GM23338 (cell line): ENCODE results near the gene FRMPD1. TPM values are rescaled to one million over a fixed set of nuclear protein-coding genes. Genes with fewer than 3 reads are reported as not detected.

Experiments used
- ATAC-seq: fragments of 200-7000 bp; cut with Tn5 transposase; 3 replicates; pipeline ENCODE4 v1.9.1; 2020
- DNase-seq: peaks from one replicate; pipeline ENCODE4 v3.0.0-alpha.2; 2015; ENCODE audit warnings: low spot score
- H2AFZ ChIP-seq: fragments of 200-600 bp; sonication (generic); 2 replicates; pipeline ENCODE4 v1.8.0; 2016; ENCODE audit warnings: antibody characterized with exemption, mild to moderate bottlenecking, moderate library complexity
- H3F3A ChIP-seq: fragments of 200-600 bp; sonication (generic); replicated peaks from 2 replicates; pipeline ENCODE4 v1.8.0; 2017; ENCODE audit warnings: antibody characterized with exemption, mixed run types, low read depth
- H3K27ac ChIP-seq: fragments of 200-600 bp; sonication (generic); 2 replicates; pipeline ENCODE4 v1.6.1; 2016; ENCODE audit warnings: low read depth
- H3K27me3 ChIP-seq: fragments of 200-600 bp; sonication (generic); 2 replicates; pipeline ENCODE4 v1.8.0; 2016; ENCODE audit warnings: mild to moderate bottlenecking, mixed run types, moderate library complexity; ENCODE audit not compliant: insufficient read depth
- H3K36me3 ChIP-seq: fragments of 200-600 bp; sonication (generic); 2 replicates; pipeline ENCODE4 v1.8.0; 2016; ENCODE audit warnings: mild to moderate bottlenecking; ENCODE audit not compliant: insufficient read depth
- H3K4me1 ChIP-seq: fragments of 200-600 bp; sonication (generic); 2 replicates; pipeline ENCODE4 v1.8.0; 2016; ENCODE audit warnings: mild to moderate bottlenecking, moderate library complexity; ENCODE audit not compliant: insufficient read depth
- H3K4me2 ChIP-seq: fragments of 200-600 bp; sonication (generic); 2 replicates; pipeline ENCODE4 v1.7.1; 2017; ENCODE audit warnings: mixed run types
- H3K4me3 ChIP-seq: fragments of 200-600 bp; sonication (generic); 2 replicates; pipeline ENCODE4 v1.6.1; 2016; ENCODE audit warnings: mixed run types
- H3K79me2 ChIP-seq: fragments of 200-600 bp; sonication (generic); replicated peaks from 2 replicates; pipeline ENCODE4 v1.8.0; 2017; ENCODE audit warnings: mild to moderate bottlenecking; ENCODE audit not compliant: insufficient read depth
- H3K9me2 ChIP-seq: fragments of 200-600 bp; sonication (generic); 2 replicates; pipeline ENCODE4 v1.8.0; 2017; ENCODE audit not compliant: insufficient read depth
- H4K20me1 ChIP-seq: fragments of 200-600 bp; sonication (generic); replicated peaks from 2 replicates; pipeline ENCODE4 v1.8.0; 2017; ENCODE audit warnings: mild to moderate bottlenecking; ENCODE audit not compliant: insufficient read depth
- H3K27ac Mint-ChIP-seq: 2 replicates; pipeline ENCODE4 v1.8.0; 2020; ENCODE audit warnings: inconsistent platforms, mild to moderate bottlenecking, moderate library complexity, mixed read lengths
- H3K27me3 Mint-ChIP-seq: 3 replicates; pipeline ENCODE4 v1.8.0; 2022; ENCODE audit warnings: low read depth, mild to moderate bottlenecking, moderate library complexity, mixed read lengths, inconsistent platforms; ENCODE audit not compliant: insufficient read depth, poor library complexity
- H3K36me3 Mint-ChIP-seq: 3 replicates; pipeline ENCODE4 v1.8.0; 2021; ENCODE audit warnings: low read depth, mild to moderate bottlenecking, inconsistent platforms, moderate library complexity, mixed read lengths
- H3K4me1 Mint-ChIP-seq: 3 replicates; pipeline ENCODE4 v1.8.0; 2020; ENCODE audit warnings: mild to moderate bottlenecking, inconsistent platforms, mixed read lengths
- H3K4me3 Mint-ChIP-seq: 3 replicates; pipeline ENCODE4 v1.8.0; 2021; ENCODE audit warnings: moderate library complexity, mild to moderate bottlenecking, inconsistent platforms, mixed read lengths
- H3K9me3 Mint-ChIP-seq: 3 replicates; pipeline ENCODE4 v1.8.0; 2020; ENCODE audit warnings: moderate library complexity, mild to moderate bottlenecking, inconsistent platforms, mixed read lengths
- CREB1 ChIP-seq: fragments of 250-450 bp; sonication (Bioruptor Pico); IDR thresholded peaks from 2 replicates; pipeline ENCODE4 v1.5.0; 2020; ENCODE audit warnings: low read depth, mild to moderate bottlenecking, moderate library complexity
- EZH2phosphoT487 ChIP-seq: fragments of 200-600 bp; sonication (generic); IDR thresholded peaks from one replicate; pipeline ENCODE4 v1.8.1; 2018; ENCODE audit warnings: antibody characterized with exemption; ENCODE audit not compliant: unreplicated experiment
- JUNB ChIP-seq: IDR thresholded peaks from one replicate; pipeline ENCODE4 v1.6.1; 2016; ENCODE audit warnings: antibody characterized with exemption; ENCODE audit not compliant: unreplicated experiment
- NANOG ChIP-seq: IDR thresholded peaks from 2 replicates; pipeline ENCODE4 v1.6.1; 2016; ENCODE audit warnings: antibody characterized with exemption, borderline replicate concordance
- POLR2AphosphoS5 ChIP-seq: IDR thresholded peaks from 2 replicates; pipeline ENCODE4 v1.6.1; 2016; ENCODE audit warnings: antibody characterized with exemption, low read depth
- STAT1 ChIP-seq: IDR thresholded peaks from one replicate; pipeline ENCODE4 v1.6.1; 2016; ENCODE audit warnings: antibody characterized with exemption; ENCODE audit not compliant: unreplicated experiment
- ZNF462 ChIP-seq: fragments of 250-450 bp; sonication (Bioruptor Pico); IDR thresholded peaks from 2 replicates; pipeline ENCODE4 v1.5.0; 2020; ENCODE audit warnings: mild to moderate bottlenecking, moderate library complexity
- polyA plus RNA-seq: library from polyadenylated mRNA; unstranded; fragments of >200 nt; fragmentation: Nextera tagmentation; extraction: Ambion mirVana; gene quantifications from 2 replicates; pipeline ENCODE4 v1.2.1, GENCODE V29; 2016
- total RNA-seq: library from RNA; depleted of rRNA; stranded (reverse); fragments of >200 nt; shearing (Covaris generic); gene quantifications from 2 replicates; pipeline ENCODE4 v1.2.3, GENCODE V29; 2014
- TF ChIP-seq, protein P1 (sequence below), 2 experiments: fragments of 200-600 bp in 1 of 2; sonication (generic) in 1 of 2; conservative IDR thresholded peaks; 2 replicates each; pipeline versions ENCODE4 v1.5.1 to v1.6.1; 2016 to 2017; ENCODE audit warnings: antibody characterized with exemption in 2 of 2, low read depth in 2 of 2, mild to moderate bottlenecking in 2 of 2, moderate library complexity in 1 of 2

FRMPD1 gene
- total and polyA plus RNA-seq, 2 experiments from 2014 or later, result 0.23 to 0.63 TPM

GRCh38 chr9:37632479-37632878 lies 18.3 kb upstream of the FRMPD1 start (continued):
- no peak for TF ChIP-seq POLR2AphosphoS5
- TF ChIP-seq, protein P1, sequence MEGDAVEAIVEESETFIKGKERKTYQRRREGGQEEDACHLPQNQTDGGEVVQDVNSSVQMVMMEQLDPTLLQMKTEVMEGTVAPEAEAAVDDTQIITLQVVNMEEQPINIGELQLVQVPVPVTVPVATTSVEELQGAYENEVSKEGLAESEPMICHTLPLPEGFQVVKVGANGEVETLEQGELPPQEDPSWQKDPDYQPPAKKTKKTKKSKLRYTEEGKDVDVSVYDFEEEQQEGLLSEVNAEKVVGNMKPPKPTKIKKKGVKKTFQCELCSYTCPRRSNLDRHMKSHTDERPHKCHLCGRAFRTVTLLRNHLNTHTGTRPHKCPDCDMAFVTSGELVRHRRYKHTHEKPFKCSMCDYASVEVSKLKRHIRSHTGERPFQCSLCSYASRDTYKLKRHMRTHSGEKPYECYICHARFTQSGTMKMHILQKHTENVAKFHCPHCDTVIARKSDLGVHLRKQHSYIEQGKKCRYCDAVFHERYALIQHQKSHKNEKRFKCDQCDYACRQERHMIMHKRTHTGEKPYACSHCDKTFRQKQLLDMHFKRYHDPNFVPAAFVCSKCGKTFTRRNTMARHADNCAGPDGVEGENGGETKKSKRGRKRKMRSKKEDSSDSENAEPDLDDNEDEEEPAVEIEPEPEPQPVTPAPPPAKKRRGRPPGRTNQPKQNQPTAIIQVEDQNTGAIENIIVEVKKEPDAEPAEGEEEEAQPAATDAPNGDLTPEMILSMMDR (conservative IDR thresholded peaks at IDR 0.05; ENCODE audit: low read depth in 2 of 2), result no peak
- no peak for TF ChIP-seq STAT1

DNA sequence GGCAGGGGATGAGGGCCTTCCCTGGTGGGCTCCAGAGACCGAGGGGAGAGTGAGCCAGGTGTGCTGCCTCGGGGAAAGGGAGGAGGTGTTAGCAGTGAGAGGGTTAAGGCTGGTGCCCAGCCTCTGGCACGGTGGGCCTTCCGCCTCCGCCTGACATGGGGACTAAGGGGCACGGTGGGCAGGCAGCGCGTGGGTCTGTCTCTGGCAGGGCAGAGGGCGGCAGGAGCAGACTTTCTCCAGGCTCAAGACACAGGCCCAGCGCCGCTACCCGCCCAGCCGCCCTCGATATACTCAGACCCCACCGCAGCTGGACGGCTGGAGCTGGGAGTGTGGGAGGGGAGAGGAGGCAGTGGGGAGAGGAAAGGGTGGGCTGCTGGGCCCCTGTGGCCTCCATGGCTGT lies 14.9 kb upstream of the FRMPD1 start:
- H3K9me3 Mint-ChIP-seq, result no peaks in the 10 kb centered on the region
- TF ChIP-seq JUNB (no peak), CREB1 (CRISPR knock-in tag) (no peak), NANOG (no peak), EZH2phosphoT487 (no peak), ZNF462 (CRISPR knock-in tag) (no peak)
- TF ChIP-seq, protein P1 (conservative IDR thresholded peaks at IDR 0.05; ENCODE audit: low read depth in 2 of 2), result no peak
- H3K36me3 Mint-ChIP-seq, result no peaks in the 10 kb centered on the region

More for the DNA sequence above, 14.9 kb upstream of the FRMPD1 start:
- no peak overlapping the region for H3K4me2 ChIP-seq
- no peaks in the 10 kb centered on the region for H3K27me3 ChIP-seq
- H3K4me3 ChIP-seq, result no peak overlapping the region
- no peaks in the 10 kb centered on the region for H3K79me2 ChIP-seq
- DNase-seq (no peak), ATAC-seq (no peak; the same call in 2 of the 3 replicates)
- H3K27ac ChIP-seq, result no peak overlapping the region
- Mint-ChIP-seq H3K4me1 (no peaks in the 10 kb centered on the region), H3K4me3 (no peak overlapping the region), H3K27me3 (peaks cover 1% of the 10 kb centered on the region), H3K27ac (no peak overlapping the region)
- no peaks in the 10 kb centered on the region for H3F3A ChIP-seq
- H3K9me2 ChIP-seq, result no peaks in the 10 kb centered on the region
- H2AFZ ChIP-seq, result no peak overlapping the region
- no peaks in the 10 kb centered on the region for H4K20me1 ChIP-seq
- no peaks in the 10 kb centered on the region for H3K36me3 ChIP-seq
- no peaks in the 10 kb centered on the region for H3K4me1 ChIP-seq
